ENCODE results near the gene MYF6.

Gene MYF6

GRCh38 chr12:80700327-80700726 is 7.1 kb upstream of the MYF6 start:
- no peak overlapping the region for H3K4me3 ChIP-seq (ENCODE audit: low read depth, low read length)
- DNase-seq (ENCODE audit: low read depth): no peak
- TF ChIP-seq POLR2A (IDR thresholded peaks at IDR 0.05; ENCODE audit: extremely low read depth, insufficient read length): no peak
- TF ChIP-seq, protein P1, sequence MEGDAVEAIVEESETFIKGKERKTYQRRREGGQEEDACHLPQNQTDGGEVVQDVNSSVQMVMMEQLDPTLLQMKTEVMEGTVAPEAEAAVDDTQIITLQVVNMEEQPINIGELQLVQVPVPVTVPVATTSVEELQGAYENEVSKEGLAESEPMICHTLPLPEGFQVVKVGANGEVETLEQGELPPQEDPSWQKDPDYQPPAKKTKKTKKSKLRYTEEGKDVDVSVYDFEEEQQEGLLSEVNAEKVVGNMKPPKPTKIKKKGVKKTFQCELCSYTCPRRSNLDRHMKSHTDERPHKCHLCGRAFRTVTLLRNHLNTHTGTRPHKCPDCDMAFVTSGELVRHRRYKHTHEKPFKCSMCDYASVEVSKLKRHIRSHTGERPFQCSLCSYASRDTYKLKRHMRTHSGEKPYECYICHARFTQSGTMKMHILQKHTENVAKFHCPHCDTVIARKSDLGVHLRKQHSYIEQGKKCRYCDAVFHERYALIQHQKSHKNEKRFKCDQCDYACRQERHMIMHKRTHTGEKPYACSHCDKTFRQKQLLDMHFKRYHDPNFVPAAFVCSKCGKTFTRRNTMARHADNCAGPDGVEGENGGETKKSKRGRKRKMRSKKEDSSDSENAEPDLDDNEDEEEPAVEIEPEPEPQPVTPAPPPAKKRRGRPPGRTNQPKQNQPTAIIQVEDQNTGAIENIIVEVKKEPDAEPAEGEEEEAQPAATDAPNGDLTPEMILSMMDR (IDR thresholded peaks at IDR 0.05; ENCODE audit: low read depth, low read length): no peak
- TF ChIP-seq, protein P2, sequence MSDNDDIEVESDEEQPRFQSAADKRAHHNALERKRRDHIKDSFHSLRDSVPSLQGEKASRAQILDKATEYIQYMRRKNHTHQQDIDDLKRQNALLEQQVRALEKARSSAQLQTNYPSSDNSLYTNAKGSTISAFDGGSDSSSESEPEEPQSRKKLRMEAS (IDR thresholded peaks at IDR 0.05; ENCODE audit: low read depth, low read length): no peak
- TF ChIP-seq MYC (IDR thresholded peaks at IDR 0.05; ENCODE audit: low read depth, low read length): no peak

DNA sequence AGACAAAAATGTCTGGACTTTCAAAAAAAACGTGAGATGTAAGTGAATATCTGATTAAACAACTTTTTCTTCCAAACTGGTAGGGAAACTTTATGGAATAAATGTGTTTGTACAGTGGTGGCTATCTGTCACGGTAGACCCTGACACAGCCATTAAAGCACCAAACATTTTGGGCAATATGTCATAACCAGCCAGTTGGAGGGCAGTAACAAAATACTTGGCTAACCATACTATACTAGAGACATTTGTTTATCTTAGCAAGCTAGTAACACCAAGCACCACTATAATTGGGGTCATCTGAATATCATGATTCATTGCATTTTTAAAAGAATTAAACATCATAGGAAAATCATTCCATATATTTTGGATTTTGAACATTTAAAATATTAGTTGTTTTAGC is 6.0 kb upstream of the MYF6 start:
- H3K4me3 ChIP-seq (ENCODE audit: low read depth, low read length): no peak overlapping the region
- DNase-seq (ENCODE audit: low read depth): no peak
- TF ChIP-seq, protein P2 (IDR thresholded peaks at IDR 0.05; ENCODE audit: low read depth, low read length): no peak
- TF ChIP-seq MYC (IDR thresholded peaks at IDR 0.05; ENCODE audit: low read depth, low read length) (no peak), POLR2A (IDR thresholded peaks at IDR 0.05; ENCODE audit: extremely low read depth, insufficient read length) (no peak)
- TF ChIP-seq, protein P1 (IDR thresholded peaks at IDR 0.05; ENCODE audit: low read depth, low read length): no peak

DNA sequence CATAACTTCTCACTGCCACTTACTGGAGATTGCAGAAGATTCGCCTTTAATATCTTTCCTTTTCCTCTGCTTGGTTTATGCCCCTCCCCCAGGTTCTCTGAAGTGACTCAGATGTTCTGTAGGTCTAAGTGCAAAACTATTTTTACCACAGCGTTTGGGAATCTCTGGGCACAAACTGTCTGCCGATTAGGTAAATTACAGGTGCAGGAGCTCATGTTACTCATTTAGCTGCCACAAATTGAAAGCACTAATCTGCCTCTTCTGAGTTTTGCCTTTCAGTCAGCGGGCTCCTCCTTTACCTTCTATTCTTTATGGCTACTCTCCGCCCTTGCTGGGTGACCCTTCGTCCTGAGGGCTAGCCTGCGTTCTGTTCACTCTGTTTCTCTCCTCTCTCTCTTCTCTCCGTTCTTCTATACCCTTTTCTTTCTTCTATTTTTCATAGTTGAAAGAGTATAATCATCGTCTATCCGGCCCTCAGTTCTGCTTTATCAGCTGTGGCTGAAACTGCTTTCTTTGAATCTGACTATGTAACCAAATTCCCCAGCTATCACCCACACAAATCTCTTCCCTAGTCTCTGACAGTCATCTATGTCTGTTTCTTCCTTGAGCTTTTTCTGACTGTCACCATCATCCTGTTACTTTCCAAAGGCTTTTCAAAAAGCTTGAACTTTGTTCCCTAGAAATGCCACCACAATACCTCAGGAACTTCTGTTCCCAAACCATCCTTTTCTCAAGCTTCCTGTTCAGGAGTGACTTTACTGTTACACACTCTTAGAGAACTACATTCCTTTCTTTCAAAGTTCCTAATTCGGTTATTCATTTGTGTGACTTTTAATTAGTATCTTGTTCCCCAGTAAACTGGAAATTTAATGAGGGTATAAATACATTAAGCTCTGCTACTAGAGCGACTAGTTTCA is 4.3 kb upstream of the MYF6 start:
- TF ChIP-seq, protein P2 (IDR thresholded peaks at IDR 0.05; ENCODE audit: low read depth, low read length): no peak
- TF ChIP-seq POLR2A (IDR thresholded peaks at IDR 0.05; ENCODE audit: extremely low read depth, insufficient read length): no peak
- TF ChIP-seq MYC (IDR thresholded peaks at IDR 0.05; ENCODE audit: low read depth, low read length): no peak
- TF ChIP-seq, protein P1 (IDR thresholded peaks at IDR 0.05; ENCODE audit: low read depth, low read length): no peak
- H3K4me3 ChIP-seq (ENCODE audit: low read depth, low read length): no peak overlapping the region
- no peak for DNase-seq (ENCODE audit: low read depth)

DNA sequence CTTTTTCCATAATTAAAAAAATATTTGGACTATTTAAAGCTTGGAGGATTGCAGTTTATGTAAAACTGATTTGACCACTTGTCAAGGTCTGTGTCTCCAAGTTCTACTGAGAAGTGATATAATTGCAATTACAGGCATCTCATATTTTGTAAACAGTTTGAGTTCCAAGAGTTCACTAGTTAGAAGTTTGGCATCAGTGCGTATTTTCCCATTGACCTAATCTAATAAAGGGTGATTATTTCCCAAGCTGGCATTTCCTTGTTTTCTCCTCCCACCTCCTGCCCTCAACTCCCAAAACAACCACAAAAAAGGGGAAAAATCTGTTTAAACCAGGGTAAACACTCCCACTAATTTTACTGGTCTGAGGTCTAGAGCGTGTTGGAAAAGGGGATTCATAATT is 3.0 kb upstream of the MYF6 start:
- H3K4me3 ChIP-seq (ENCODE audit: low read depth, low read length): no peak overlapping the region
- TF ChIP-seq POLR2A (IDR thresholded peaks at IDR 0.05; ENCODE audit: extremely low read depth, insufficient read length): no peak
- TF ChIP-seq, protein P2 (IDR thresholded peaks at IDR 0.05; ENCODE audit: low read depth, low read length): no peak
- TF ChIP-seq, protein P1 (IDR thresholded peaks at IDR 0.05; ENCODE audit: low read depth, low read length): no peak
- TF ChIP-seq MYC (IDR thresholded peaks at IDR 0.05; ENCODE audit: low read depth, low read length): no peak
- DNase-seq (ENCODE audit: low read depth): no peak

- H3K4me3 ChIP-seq (ENCODE audit: low read depth, low read length): no peak overlapping the region
- TF ChIP-seq, protein P2 (IDR thresholded peaks at IDR 0.05; ENCODE audit: low read depth, low read length): no peak
- TF ChIP-seq POLR2A (IDR thresholded peaks at IDR 0.05; ENCODE audit: extremely low read depth, insufficient read length) (no peak), MYC (IDR thresholded peaks at IDR 0.05; ENCODE audit: low read depth, low read length) (no peak)
- TF ChIP-seq, protein P1 (IDR thresholded peaks at IDR 0.05; ENCODE audit: low read depth, low read length): no peak
- DNase-seq (ENCODE audit: low read depth): no peak
Observed at GRCh38 chr12:80707830-80708258, 410 bp downstream of the MYF6 start.

All from NB4 (cell line).